Left colon (tissue), 2 donors: Measurements from ENCODE around the gene PHACTR1. TPM values are rescaled to one million over a fixed set of nuclear protein-coding genes. Genes with fewer than 3 reads are reported as not detected.

ENCODE experiments used
- ATAC-seq: fragments of 200-7000 bp; cut with Tn5 transposase; one replicate; pipeline ENCODE4 v1.9.1; 2020; ENCODE audit warnings: mild to moderate bottlenecking, moderate library complexity
- DNase-seq, 2 donors: peaks; one replicate each; pipeline ENCODE4 v3.0.0-alpha.2; 2020
- intact Hi-C, 2 donors: fragments of 100-400 bp; cut with DNase I in 1 of 2; cut with micrococcal nuclease in 1 of 2; formaldehyde crosslinking; loops; one replicate each; pipeline versions ENCODE4 v1.11.2 to v1.14.0; 2022; cut with DNase I, micrococcal nuclease
- total RNA-seq, 2 donors: library from RNA; stranded (reverse); fragmentation: NEBNext Ultra II Directional; extraction: Animal tissue kit (Norgen Biotek cat#: 25700); gene quantifications; one replicate each; pipeline ENCODE4 v1.2.1, GENCODE V29; 2021
- donor health status: DM: no; HTN: no; CAD: no.
- donor health status: DM: yes; HTN: yes; CAD: no.

PHACTR1 gene
- total RNA-seq, 2 donors from 2014 or later = 1.5 to 3.7 TPM

- DNase-seq (peak; percentile 45 to 58), ATAC-seq (peak; percentile 91)
- intact Hi-C loops = no loop called here
Measured at GRCh38 chr6:13289789-13290318, 573.3 kb downstream of the PHACTR1 start.

DNA sequence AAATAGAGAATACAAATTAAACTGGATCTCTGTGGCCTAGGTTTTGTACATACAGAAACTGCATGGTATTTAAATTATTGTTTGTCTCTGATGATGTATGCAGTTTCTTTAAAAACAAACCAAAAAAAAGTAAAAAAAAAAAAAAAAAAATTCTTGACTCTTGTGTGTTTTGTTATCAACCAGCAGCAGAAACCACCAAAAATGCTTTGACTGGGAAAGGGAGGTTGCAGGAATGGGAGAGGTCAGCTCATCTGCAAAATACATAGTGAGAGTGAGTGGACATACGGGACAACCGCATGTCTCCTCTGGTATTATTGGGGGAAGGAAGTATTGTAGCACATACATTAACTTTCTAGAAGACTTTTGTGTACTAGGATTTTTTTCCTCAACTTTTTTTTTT lies 573.8 kb downstream of the PHACTR1 start:
- DNase-seq = no peak
- intact Hi-C loops = no loop called here
- ATAC-seq = no peak

GRCh38 chr6:13292774-13293173 lies 576.2 kb downstream of the PHACTR1 start:
- ATAC-seq (no peak), DNase-seq (no peak)
- intact Hi-C loops = no loop called here

DNA sequence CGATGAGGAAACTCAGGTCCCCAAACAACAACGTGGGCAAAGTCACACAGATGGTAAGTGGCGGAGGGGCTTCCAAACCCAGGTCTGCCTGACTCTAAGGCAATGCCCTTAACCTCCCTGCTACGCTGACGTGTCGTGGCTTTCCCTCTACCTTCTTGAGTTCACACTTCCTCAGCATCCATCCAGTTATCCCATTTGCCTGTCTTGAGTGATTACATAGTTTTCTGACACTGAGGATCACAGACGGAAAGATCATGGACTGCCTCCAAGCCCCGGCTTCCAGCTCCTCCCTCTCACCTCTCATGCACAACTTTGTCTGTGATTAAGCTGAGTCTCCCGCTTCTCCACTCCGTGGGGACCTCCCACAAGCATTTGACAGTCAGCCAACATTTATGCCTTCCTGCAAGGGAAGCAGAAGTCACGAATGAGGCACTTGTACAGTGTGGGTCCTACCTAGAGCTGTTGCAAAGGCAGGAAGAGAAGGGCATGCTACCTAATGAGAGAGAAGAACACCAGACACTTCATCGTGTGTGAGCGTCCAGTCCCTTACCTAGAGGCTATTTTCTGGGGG lies 578.0 kb downstream of the PHACTR1 start:
- intact Hi-C loops = no loop called here
- DNase-seq (no peak), ATAC-seq (no peak)

DNA sequence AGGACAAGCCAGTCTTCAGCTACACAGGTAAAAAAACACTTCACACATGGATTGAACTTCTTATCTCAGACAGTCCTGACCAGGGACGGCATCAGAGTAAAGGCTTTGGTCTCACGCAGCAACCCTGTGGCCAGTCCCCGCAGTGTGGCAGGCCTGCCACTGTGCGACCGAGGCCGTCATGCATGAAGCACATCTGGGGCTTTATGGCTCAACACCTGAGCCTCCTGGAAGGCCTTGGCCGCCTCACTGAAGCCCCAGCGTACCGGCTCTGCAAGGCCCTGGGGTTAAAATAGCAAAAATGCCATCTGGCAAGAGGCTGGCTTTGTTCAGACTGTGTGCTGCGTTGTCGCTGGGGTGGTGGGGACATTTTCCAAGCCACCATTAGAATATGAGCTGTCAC lies 579.0 kb downstream of the PHACTR1 start:
- DNase-seq = no peak
- intact Hi-C loops = no loop called here
- ATAC-seq = no peak

DNA sequence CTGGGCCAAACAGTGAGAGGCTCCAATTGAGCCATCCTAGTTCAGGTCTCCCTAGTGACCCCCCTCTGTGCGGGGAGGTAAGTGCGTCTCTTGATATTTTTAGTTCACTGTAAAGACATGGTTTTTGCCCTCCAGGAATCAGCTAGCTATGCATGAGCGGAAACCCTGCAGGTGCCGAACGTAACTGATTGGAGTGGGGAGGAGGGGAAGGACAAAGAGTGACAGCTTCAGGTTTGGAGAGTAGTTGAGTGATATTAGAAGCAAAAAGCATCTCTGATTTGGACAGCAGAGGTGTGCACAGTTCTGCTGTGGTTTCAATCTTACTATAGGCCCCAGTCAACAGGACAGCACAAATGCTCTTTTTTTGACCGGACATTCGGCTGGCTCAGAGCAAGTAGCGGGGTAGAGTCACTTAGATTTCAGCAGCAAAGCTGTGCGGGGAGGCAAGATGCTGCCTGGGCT lies 580.0 kb downstream of the PHACTR1 start:
- no peak for ATAC-seq
- intact Hi-C loops = no loop called here
- DNase-seq = no peak

DNA sequence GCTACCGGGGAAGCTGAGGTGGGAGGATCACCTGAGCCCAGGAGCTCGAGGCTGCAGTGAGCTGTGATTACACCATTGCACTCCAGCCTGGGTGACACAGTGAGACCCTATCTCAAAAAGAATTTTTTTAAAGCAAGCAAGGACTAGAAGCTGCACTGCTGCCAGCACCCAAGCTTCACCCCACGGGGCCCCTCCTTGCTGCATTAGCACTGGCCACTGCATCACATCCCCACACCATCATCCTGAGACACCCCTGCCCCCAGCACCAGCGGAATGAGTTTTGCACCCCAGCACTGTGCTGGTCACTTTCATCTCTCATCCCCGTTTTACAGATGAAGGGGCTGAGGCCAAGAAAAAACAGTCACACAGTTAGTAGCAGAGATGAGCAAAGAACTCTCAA lies 580.8 kb downstream of the PHACTR1 start:
- intact Hi-C loops = no loop called here
- DNase-seq = no peak
- ATAC-seq = no peak

- no peak for ATAC-seq
- no peak for DNase-seq
- intact Hi-C loops = no loop called here
Measured at GRCh38 chr6:13298446-13298845, 581.9 kb downstream of the PHACTR1 start.

DNA sequence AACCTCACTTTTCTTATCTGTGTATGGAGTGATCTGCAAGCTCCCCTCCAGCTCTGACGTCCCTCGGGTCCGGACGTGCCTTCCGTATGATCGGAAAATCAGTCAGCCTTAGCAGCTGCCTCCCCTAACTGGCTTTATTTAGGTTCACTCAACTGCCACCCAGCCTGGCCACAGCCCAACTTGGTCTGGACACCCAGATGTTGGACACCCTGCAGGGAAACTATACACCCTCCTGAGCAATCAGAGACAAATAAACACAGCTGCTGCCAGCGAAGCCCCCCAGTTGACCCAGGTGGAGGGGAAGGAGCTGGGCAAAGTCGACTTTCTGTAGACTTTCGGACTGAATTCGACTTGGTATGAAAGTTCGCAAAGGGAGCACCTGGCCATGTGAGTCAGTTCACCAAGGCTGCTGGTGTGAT lies 582.8 kb downstream of the PHACTR1 start:
- DNase-seq (no peak), ATAC-seq (no peak)
- intact Hi-C loops = no loop called here

DNA sequence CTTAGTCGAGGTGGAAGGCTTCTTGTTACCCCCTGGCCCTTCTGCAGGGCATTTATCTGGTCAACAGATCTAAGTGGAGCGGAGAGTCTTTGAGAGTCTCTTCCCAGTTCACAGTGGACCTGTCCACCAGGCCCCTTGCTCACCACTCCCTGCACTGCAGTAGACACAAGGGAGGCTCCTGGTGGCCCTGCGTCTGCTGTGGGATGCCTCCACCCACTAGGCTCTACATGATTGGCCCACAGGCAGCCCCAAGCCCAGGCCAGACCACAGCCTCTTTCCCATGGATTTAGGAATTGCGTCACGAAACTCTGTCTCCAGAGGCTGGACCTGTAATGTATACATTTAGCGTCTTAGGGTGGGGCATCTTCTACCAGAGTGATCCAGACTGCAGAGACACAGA lies 583.4 kb downstream of the PHACTR1 start:
- ATAC-seq = no peak
- intact Hi-C loops = no loop called here
- no peak for DNase-seq

DNA sequence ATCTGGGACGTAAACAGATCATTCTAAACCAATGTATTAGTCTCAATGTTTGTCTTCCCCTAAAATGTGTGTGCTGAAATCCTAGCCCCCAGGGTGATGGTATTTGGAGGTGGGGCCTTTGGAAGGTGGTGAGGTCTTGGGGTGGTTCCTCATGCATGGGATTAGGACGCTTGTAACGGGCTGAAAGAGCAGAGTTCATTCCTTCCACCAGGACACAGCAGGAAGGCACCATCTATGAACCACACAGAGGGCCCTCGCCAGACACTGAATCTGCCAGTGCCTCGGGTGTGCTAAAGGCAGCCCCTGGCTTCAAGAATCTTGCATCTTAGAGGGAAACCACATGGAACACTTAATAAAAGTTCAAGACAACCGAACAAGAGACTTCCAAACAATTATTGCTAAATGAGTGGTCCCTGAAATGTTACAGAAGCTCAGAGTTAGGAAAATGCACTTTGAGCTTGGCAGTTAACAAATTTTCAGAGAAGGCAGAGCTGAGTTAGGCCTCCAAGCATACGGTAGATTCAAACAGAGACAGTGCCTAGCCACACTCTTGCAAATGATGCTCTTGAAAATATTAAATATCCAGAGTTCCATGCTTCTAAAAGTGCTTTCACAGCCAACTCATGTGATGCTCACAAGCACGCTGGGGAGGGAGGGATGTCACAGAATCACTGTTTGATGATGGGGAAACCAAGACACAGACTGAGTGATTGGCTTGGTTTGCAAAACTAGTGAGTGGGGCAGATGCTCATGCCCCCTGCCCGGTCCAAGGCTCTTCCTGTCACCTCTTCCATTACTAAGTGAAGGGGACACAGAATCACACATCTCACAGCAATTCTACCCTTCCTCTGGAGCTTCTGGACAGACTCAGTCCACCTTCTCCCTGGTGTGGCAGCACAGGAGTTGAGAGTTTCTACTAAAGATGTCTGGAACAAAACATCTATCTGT lies 584.4 kb downstream of the PHACTR1 start:
- DNase-seq = no peak
- no peak for ATAC-seq
- intact Hi-C loops = no loop called here

- DNase-seq (no peak), ATAC-seq (no peak)
- intact Hi-C loops = no loop called here
Measured at GRCh38 chr6:13302291-13302690, 585.7 kb downstream of the PHACTR1 start.

DNA sequence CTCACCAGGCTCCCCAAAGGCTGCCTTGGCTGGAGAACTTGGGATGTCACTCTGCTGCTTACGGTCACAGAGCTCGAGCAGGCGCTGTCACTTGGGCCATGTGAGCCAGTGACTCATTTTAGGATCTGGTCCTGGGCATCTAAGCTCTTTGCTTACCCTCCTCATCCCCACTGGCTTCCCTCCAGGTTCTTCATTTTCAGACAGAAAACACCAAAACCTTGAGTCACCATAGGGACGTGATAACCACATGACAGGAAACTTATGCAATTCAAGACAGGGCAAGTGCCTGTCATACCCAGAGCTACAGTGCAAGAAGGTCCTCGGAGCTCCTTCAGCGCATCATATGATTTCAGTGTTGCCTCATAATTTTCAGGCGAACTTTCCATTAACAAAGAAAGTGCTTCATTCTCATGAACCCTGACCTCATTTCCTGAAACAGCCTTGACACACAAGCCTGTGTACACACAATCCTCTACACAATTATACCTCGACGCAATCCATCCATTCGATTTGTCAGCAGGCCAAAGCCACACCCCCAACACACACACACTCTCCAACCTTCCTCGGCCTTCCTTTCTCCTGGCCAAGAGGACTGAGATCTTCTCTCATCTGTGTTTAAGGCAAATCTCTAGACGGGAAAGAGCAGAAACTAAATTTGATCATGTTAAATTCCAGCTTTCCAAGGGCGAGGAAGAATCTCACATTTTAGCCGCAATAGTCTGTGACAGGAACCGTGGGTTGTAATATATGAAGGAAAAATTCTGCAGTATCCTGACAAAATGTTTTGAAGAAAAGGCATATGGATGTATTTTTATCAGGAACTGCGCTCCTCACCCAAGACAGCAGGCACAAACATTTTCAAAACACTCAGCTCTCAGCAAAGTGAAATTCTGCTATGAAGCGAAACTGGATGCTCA lies 586.4 kb downstream of the PHACTR1 start:
- ATAC-seq = peak; percentile 96
- intact Hi-C loops = no loop called here
- peak; percentile 80 to 82 for DNase-seq

DNA sequence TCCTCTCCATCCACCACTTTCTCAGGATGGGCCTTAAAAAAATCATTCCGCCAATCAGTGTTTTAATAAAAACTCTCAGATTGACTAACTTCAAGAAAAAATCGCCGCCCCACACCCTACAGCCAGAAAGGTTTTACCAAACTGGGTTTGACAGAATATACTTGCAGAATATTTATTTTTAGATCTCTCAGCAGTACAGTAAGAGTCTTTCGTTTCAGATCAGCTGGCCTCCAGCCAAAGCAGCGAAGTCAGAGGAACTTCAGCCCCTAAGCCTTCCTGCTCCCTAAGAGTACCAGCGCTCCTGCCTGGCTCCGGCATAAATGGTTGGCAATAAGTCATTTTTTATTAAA lies 587.1 kb downstream of the PHACTR1 start:
- DNase-seq (peak; percentile 84 to 92), ATAC-seq (peak; percentile 78)
- intact Hi-C loops = no loop called here

DNA sequence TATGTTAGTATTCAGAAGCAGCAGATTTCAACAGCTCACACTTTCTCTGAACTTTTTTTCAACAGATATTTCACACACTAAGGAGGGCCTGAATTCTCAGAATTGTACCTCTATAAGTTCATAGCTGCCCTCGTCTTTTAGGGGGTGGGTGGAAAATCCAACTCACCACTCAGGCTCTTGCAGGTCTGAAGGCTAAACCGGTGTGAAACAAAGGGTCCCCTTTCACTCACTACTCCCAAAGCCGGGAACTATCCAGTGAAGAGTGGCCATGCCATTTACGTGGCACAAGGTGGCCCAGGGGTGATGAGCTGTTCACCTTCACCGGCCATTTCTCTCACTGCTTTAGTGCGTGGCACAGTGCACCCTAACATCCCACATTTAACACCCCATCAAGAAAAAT lies 587.5 kb downstream of the PHACTR1 start:
- DNase-seq (no peak), ATAC-seq (no peak)
- intact Hi-C loops = no loop called here

GRCh38 chr6:13304580-13305260 lies 588.2 kb downstream of the PHACTR1 start:
- no peak for ATAC-seq
- intact Hi-C loops = no loop called here

DNA sequence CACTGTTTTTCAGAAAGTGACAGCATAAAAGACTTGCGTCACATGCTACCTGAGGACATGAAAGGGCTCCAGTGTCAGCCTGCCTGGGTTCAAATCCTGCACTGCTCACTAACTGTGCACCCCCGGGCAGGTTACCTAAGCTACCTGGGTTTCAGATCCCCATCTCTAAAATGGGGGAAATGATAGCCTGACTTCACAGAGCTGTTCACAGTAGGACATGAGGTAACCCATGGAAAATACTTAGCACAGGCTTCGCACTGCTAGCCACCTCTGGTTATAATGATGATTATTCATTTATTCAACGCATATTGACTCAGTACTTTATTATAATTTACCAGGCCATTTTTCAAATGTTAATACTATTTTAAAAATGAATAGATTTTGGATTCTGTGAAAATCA lies 588.7 kb downstream of the PHACTR1 start:
- intact Hi-C loops = no loop called here
- ATAC-seq (no peak), DNase-seq (no peak)

More at GRCh38 chr6:13304580-13305260, 588.2 kb downstream of the PHACTR1 start:
- no peak for DNase-seq

- DNase-seq = no peak
- no peak for ATAC-seq
- intact Hi-C loops = no loop called here
Measured at GRCh38 chr6:13305791-13306190, 589.2 kb downstream of the PHACTR1 start.
